ENCODE data around the gene NDRG4.

DNA sequence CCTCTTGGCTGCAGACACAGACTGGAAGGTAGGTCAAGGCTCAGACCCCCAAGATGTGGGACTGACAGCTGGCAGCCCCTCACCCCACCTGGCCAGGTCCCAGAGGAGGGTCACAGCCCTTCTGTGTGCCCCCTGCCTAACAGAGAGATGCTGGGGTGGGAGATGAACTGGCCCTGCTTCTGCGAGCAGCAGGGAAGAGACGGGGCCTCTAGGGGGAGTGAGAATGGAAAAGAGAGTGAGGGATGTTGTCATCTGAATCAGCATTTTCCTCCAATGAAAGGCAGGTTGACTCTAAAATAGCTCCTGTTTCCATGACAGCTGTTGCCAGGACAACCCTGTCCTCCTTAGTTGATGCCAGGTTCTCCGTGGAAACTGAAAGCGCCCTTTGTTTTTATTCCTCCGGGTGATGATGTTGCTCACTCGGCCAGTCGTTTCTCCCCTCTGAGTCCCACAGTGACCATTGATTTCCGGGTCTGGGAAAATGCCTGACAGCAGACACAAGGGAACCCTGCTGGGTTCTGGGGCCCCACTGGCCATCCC is 4.9 kb upstream of the NDRG4 start:
- TF ChIP-seq RAD21 (IDR thresholded peaks at IDR 0.05; ENCODE audit: low read length) = peak; percentile 43
- TF ChIP-seq POLR2AphosphoS5 (IDR thresholded peaks at IDR 0.05; ENCODE audit: low read depth, low read length) = no peak
- TF ChIP-seq GABPA (IDR thresholded peaks at IDR 0.05; ENCODE audit: low read depth) = no peak; the same call in 1 of the 2 replicates
- TF ChIP-seq, protein P1, sequence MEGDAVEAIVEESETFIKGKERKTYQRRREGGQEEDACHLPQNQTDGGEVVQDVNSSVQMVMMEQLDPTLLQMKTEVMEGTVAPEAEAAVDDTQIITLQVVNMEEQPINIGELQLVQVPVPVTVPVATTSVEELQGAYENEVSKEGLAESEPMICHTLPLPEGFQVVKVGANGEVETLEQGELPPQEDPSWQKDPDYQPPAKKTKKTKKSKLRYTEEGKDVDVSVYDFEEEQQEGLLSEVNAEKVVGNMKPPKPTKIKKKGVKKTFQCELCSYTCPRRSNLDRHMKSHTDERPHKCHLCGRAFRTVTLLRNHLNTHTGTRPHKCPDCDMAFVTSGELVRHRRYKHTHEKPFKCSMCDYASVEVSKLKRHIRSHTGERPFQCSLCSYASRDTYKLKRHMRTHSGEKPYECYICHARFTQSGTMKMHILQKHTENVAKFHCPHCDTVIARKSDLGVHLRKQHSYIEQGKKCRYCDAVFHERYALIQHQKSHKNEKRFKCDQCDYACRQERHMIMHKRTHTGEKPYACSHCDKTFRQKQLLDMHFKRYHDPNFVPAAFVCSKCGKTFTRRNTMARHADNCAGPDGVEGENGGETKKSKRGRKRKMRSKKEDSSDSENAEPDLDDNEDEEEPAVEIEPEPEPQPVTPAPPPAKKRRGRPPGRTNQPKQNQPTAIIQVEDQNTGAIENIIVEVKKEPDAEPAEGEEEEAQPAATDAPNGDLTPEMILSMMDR (IDR thresholded peaks at IDR 0.05) = peak; percentile 69
- TF ChIP-seq RFX5 (IDR thresholded peaks at IDR 0.05; ENCODE audit: low read length) = peak; percentile 98
- TF ChIP-seq, protein P2, sequence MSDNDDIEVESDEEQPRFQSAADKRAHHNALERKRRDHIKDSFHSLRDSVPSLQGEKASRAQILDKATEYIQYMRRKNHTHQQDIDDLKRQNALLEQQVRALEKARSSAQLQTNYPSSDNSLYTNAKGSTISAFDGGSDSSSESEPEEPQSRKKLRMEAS (IDR thresholded peaks at IDR 0.05; ENCODE audit: low read depth) = no peak; the same call in 1 of the 2 replicates
- TF ChIP-seq YY1 (IDR thresholded peaks at IDR 0.05; ENCODE audit: low read depth) = no peak
- no peak for TF ChIP-seq FOXJ3 (CRISPR knock-in tag; IDR thresholded peaks at IDR 0.05)
- peak; percentile 17 to 38; a peak in 2 of 4 replicates for TF ChIP-seq EP300 (IDR thresholded peaks at IDR 0.05; ENCODE audit: borderline replicate concordance in 1 of 2, low read depth in 1 of 2, low read length in 1 of 2)
- TF ChIP-seq MXI1 (IDR thresholded peaks at IDR 0.05; ENCODE audit: low read depth, low read length) = peak; percentile 99
- TF ChIP-seq REST (IDR thresholded peaks at IDR 0.05; ENCODE audit: low read depth, low read length) = no peak
- no peak; the same call in 1 of the 2 replicates for TF ChIP-seq ELF1 (IDR thresholded peaks at IDR 0.05)

Data from SK-N-SH (cell line).